Inferior parietal cortex (tissue), 1 donor: ENCODE results near the gene TNFSF11.
"Not testable (repeated sequence)": the region's sequence is repeated elsewhere in the genome, so short reads cannot be mapped to it uniquely, and the experiment has no call there.

Source experiments
- DNase-seq: peaks from one replicate; pipeline ENCODE4 v3.0.0-alpha.2; 2016; ENCODE audit errors: extremely low spot score

Gene TNFSF11, protein sequence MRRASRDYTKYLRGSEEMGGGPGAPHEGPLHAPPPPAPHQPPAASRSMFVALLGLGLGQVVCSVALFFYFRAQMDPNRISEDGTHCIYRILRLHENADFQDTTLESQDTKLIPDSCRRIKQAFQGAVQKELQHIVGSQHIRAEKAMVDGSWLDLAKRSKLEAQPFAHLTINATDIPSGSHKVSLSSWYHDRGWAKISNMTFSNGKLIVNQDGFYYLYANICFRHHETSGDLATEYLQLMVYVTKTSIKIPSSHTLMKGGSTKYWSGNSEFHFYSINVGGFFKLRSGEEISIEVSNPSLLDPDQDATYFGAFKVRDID

DNA sequence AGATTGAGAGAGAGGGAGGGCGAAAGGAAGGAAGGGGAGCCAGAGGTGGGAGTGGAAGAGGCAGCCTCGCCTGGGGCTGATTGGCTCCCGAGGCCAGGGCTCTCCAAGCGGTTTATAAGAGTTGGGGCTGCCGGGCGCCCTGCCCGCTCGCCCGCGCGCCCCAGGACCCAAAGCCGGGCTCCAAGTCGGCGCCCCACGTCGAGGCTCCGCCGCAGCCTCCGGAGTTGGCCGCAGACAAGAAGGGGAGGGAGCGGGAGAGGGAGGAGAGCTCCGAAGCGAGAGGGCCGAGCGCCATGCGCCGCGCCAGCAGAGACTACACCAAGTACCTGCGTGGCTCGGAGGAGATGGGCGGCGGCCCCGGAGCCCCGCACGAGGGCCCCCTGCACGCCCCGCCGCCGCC, at the start of gene TNFSF11:
TSS of gene TNFSF11 (plus strand) at position 142 of the 400 bp plus-strand sequence. CDS start at position 294, 152 bp downstream.
- no peak for DNase-seq

DNA sequence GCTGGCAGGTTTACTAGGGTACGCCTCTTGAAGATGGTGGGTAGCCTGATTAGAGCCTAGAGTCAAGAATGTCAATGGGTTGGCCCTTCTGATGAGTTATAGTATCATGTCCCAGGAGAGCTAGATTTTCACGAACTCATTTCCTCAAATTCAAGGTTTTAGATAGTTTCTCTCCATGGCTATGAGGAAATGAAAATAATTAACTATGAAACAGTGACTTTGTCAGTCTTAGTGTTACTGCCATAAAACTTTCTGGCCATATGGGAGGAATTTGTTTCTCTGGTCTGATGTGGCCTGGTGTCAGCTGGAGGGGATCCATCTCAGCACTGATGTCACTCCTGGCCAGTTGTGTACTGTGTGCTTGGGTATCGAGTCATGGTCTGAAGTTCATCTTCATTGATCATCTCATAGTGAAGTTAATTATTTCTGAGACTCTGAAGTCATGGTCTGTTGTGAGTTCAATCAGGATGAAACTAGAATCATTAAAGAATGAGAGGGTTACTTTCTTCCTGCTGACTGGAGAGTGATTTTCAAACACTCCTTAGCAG, 49.4 kb upstream of the TNFSF11 start:
- no peak for DNase-seq

DNA sequence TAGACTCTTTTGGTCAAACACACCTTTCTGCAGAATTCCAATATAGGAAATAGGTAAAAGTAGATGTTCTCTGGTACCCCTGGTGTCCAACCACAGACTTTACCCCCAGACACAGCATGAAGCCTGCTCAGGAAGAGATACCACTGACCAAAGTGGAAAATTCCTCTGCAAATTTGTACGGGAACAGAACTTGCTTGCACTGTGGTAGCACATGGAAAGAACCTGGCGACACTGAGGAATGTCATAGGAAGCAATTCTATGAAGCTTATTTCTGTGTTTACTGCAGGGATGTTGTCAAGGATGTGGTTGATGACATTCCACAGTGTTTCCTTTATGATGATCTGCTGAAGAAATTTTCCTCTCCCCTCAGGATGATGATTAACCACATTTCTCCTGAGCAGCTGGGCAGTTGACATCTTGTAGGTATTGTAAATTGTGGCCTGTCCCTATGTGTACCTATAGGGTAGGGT, 48.9 kb upstream of the TNFSF11 start:
- DNase-seq, result no peak

DNA sequence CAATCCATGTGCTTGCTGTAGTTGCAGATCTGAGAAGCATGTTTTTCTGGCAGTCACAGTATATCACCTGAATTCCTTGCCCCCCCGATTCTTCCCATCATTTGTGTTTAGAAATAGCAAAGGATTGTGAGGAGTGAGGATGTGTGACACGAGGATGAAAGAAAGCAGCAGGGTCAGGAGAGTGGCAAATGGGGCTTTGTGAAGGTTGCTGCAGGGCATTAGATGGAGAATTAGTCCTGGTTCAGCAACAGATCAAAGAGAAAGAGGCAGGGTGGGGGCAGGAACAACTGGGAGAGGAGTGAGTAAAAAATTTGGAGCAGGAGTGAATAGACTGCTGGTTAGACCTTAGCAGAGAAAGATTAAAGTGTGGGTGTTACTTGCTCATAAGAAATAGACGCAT, 47.7 kb upstream of the TNFSF11 start:
- DNase-seq, result no peak

DNA sequence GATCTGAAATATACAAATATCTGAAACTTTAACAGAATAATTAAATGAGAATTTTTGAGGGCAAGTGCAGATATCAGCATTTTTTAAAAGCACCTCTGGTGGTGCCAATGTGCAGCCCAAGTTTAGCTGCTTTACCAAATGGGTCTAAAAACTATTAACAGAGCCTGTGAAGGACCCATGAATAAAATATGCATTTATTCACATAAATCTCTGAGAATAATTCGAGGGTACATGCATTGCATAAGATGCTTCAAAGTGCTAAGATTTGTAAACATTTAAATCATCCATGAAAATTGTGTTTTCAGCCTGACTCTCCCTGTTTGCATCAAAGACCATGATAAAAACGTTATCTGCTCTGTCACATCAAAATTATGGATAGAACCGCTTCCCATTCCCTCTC, 47.1 kb upstream of the TNFSF11 start:
- no peak for DNase-seq

DNA sequence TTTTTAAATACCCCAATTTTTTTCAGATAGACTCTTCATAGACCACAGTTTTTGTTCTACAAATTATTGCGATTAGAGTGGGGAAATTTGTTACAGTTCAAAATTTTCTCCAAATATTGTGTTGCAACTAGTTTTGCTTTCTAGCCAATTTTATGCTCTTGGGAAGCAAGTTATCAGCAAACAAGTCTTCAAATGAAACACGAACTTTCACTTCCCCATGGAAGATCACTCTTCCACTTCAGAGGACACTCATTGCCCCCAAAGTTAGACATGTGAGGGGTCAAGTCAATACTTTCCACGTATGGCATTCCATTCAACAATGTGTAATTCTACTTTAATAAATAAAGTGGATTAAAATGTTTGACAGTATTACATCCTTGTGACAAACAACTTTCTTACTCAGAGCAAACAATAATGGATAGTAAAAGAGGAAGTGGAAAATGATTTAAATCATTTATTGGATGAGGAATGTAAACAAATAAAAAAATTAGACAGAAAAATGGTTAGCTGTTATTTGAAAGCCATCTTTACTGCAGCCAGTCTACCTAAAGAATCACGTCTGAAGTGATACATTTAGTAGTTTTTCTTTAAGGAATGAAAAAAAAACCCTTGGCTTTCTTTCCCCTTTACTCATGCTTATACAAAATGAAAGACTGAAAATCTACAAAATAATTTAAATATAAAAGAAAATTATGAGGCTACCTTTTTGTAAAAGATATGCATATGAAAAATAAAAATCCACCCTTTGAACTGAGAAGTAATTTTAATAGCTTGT, 41.2 kb upstream of the TNFSF11 start:
- DNase-seq, result no peak

DNA sequence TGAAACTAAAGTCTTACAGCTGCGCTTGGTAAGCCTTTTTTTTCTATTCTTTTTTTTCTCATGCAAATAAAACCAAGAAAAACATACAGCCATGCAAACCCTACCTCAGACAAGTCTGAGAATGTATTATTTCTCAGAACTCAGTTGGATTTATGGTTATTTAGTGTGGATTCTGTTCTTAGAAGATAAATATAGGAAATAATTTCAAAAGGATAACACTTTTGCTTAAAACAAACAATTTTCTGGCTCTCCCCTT, 40.7 kb upstream of the TNFSF11 start:
- no peak for DNase-seq

DNA sequence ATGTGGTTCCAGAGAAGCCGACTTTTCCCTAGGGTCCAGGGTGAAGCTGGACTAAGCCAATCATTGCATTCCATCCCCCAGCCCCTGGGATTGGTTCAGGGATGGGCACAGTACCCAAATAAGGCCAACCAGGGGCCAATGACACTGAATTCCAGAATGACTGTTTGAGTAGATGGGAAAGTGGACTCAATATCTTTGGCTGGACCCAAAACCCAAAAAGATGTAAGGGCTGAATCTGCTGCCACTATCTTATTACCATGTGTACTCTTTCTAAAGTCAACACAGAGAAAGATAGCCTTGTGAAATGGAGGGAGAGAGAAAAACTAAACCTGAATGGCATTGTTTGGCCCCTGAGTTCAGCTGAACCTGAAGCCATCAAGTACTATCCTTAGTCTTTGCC, 39.2 kb upstream of the TNFSF11 start:
- DNase-seq, result no peak

DNA sequence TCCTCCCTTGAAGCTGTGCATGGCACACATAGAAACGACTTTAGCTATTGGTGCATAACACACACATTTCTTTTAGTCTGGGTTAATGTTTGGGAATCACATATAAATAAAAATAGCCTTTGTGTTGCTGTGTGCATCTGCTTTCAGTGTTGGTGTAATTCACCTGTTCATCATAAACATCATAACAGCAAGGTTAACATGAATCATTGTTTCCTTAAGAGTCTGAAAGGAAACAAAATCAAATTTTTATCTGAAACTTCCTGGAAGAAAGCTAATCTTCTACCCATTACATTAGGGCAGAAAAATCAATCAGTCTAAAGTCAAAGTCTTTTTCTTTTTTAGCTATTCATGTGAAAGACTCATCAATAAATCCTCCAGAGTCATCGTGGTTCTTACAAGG, 35.0 kb upstream of the TNFSF11 start:
- no peak for DNase-seq

DNA sequence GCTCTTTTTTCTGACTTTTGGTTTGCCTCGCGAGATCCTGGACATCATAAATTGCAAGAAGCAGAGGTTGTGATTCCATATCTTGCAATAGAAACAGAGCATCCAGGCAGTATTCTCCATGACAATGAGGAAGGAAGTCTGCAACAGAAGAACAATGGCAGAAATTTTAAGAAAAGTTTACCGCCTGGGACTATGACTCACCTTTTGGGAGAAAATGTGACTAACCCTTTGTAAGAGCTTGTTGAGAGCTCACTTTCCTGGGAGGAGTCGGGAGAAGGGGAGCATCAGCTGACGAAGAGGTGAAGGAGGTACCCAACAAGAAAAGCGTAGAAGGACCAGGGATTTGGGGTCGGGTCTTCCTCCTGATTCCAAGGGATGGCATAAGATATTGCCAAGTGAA, 34.3 kb upstream of the TNFSF11 start:
- no peak for DNase-seq

DNA sequence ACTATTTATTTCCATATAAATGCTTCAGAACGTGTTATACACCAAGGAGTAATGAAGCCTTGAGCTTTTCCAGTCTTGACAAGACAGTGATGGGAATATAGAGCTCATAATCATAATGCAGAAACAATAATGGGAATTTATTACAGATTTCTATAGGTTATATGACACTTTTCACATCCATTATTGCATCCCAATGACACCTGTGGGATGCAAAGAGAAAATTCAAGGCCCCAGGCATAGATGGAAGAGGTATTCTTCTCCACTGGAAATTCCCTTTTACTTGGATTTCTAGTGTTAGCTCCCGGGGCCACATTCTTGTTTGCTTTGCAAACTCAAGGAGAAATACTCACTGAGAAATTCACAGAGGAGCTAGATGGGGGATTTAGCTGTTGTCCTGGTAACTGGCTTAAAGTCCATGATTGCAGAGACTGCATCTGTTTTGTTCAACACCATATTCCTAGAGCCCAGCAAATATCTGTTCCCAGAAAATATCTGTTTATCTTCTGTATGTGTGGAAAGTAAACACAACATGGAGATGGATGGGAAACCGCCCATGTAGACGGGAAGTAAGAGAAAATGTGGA, 30.6 kb upstream of the TNFSF11 start:
- DNase-seq, result no peak

DNA sequence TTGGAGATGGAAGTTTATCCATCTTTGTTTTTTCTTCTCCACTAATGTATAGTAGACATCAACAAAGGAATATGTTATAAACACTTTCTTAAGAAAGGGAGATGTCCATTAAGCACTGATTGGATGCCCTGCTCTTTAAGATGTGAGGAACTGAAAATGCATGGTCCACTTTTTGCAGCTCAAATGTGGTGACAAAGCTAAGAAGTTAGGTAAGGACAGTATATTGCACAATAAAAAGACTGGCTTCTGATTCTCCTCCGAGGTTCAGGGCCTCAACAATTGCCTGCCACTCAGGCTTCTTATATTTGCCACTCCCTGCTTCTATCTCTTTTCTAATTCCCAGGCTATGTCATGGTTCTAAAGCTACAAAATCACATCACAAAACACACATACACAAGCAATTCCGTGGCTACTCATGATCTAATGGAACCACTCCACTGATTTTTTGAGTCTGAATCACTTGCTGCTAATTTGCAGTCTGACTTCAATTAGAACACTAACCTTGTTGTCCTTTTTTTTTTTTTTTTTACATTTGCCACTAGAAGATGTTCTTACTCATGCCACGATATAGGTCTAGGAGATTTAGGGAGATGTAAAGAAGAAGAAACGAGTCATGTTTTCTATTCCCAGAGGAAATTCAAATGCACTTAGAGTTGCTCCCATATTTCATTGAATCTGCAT, 29.6 kb upstream of the TNFSF11 start:
- no peak for DNase-seq

DNA sequence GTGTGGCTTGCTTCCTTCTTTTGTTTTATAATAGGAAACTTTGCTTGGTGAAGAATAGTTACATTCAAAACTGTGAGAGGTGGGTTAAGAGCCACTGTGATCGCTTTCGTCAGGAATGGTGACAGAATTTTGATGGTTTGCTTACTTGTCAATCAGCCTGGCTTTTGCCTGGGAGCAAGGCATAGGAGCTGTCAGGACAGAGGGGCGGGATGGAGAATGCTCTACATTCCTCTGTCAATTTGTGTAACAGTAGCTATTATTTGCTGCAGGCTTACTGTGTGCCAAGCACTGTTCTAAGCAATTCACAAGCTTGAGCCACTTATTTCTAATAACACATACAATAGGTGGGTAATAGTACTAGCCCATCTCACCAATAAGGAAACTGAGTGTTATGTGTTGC, 28.1 kb upstream of the TNFSF11 start:
- DNase-seq, result no peak

DNA sequence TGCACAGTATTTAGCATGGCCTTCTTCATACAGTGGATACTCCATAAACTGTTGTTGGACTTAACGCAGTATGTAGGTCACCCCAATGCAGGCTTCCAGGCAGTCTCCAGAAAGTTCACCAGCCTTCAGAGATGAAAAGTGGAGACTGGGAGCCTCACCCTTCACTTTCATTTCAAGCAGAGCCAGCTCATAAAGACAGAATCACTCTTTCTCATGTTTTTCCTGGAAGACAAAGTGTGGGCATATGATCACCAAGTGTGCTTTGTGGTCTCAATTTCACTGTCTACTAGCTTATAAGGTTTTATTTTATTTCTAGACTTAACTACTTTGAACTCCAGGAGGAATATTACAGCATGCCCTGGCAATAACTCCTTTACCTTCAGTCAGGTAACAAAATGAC, 26.3 kb upstream of the TNFSF11 start:
- DNase-seq, result no peak

DNA sequence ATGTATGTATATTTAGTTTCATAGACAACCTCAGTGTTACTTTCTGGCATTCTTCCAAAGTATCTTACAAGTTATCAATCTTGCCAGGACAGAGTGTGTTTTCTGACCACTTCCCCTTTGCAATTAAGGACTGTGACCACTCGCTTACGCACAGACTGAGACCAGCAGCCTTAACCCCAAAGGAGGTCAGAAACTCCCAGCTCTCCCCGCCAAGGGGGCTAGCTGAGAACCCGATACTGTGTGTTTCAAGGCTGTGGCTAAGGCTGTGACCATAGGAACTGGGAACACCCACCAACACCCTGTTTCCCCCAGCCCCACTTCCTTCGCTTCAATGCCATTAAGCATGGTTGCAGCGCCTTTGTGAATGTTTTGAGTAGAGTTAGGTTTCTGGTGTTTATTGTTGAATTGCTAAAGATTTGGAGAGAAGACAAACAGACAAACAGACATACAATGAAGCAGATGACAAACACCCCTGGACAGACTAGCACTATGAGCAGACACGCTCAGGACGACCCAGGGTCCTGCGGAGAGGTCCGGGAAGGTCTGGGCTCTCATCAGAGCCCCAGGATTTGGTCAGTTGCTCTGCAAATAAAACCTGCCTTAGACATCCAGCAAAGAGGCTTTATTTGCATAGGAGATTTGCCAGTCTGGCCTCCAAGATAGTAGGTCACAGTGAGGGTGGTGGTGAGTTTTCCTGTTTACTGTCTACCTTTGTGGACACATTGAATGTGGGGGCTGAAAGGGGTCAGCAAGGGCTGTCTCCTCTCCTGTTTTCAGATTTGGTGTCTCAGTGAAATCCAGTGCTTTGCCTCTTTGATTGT, 25.0 kb upstream of the TNFSF11 start:
- DNase-seq, result no peak

DNA sequence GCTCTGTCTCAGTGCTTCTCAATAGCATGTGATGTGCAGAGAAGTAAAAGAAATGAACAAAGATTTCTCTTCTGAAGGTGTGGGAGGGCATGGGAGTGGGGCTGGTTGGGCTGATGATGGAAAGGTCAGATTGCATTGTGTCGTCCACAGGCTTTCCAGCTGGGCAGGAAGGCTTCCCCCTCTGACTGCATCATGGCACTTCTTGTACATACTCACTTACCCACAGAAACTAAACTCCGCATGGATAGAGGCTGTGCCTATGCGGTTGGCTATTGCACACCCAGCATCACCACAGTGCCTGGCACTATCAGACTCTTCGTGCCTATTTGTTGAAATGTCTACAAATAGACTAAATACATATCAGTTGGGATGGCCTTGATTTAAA, 24.4 kb upstream of the TNFSF11 start:
- no peak for DNase-seq

DNA sequence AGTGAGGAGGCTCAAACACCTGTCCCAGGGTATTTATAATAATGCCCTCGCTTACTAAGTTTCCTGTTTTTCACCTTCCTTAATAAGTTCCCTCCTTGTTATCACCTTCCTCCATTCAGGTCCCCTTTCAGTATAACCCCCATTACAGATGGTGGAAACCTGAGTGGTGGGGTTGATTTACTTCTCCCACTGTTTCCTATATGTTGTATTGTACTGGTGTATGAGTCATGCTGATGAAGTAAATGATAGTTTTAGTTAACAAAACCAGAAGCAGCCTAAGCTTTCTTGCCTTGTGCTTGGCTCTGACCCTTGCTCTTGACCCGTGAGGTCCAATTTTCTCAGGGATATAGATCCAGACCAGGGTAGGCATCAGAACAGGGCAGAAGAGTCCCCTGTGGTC, 22.3 kb upstream of the TNFSF11 start:
- DNase-seq, result no peak

DNA sequence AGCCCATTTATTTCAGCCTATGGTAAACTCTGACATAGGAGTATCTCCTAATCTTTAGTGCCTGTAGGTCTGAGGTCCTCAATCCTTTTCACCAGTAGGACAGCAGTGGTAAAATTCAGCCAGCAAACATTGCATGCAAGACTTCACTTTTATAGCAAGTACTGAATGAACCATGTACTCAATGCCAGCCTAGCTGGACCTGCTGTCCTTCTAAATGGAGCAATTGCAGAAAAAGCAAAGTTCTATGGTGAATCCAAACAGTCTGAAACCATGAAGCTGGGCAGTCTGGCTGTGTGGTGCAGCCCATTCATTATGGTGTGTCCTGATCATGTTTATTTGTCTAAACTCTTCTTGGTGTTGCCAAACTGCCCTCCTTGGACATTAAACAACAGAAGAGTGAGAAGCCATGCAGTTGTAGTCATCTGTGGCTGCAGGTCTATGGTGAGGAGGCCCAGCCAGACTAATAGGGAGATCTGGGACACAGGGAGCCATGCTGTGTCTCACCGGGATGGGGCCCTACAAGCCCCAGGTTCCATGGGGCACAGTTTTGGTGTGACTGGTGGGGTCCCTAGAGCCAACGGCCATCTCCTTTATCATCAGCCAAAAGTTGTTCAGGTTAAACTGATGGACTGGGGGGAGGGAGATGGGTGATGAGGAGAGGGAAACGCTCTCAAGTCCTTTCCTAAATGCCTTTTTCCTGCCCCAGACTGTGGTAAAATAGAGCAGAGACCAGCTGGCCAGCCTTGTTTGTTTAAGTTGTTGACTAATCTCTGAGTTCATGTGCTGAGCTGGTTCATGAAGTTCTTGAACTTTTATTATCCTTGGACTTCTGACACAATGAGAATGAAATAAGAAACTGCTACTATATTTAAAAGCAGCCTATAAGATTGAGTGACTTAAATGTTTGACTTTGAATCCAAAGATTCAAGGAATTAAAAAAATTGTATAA, 20.6 kb upstream of the TNFSF11 start:
- no peak for DNase-seq

DNA sequence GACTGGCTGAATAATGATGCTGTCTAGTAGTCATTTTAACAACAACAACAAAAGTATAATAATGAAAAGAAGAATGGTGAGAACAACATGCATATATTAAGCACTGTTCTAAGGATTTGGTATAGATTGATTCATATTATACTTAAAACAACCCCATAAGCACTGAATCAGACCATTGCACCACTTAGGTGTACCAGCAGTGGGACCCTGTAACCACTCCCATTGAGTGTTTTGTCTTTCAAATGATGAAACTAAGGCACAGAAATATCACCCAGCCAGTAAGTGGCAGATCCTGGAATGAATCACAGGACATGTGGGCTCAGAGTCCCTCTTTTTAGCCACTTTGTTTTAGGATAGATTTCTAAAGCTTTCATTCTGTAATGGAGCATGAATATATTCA, 14.9 kb upstream of the TNFSF11 start:
- no peak for DNase-seq

DNA sequence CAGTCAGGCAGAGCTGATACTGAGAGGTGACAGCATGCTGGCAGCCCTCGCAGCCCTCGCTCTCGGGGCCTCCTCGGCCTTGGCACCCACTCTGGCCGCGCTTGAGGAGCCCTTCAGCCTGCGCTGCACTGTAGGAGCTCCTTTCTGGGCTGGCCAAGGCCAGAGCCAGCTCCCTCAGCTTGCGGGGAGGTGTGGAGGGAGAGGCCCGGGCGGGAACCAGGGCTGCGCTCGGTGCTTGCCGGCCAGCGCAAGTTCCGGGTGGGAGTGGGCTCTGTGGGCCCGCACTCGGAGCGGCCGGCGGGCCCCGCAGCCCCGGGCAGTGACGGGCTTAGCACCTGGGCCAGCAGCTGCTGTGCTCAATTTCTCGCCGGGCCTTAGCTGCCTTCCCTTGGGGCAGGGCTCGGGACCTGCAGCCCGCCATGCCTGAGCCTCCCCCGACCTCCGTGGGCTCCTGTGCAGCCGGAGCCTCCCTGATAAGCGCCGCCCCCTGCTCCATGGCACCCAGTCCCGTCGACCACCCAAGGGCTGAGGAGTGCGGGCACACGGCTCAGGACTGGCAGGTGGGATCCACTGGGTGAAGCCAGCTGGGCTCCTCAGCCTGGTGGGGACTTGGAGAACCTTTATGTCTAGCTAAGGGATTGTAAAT, 14.3 kb upstream of the TNFSF11 start:
- DNase-seq, result not testable (repeated sequence)
